Lung (tissue), 12 donors: ENCODE results near the gene DCLK1. TPM values are rescaled to one million over a fixed set of nuclear protein-coding genes. Genes with fewer than 3 reads are reported as not detected.

Experiments
- ATAC-seq: fragments of 200-7000 bp; cut with Tn5 transposase; one replicate; pipeline ENCODE4 v1.9.1; 2020; ENCODE audit warnings: moderate number of reproducible peaks; ENCODE audit not compliant: insufficient read depth, low FRiP score
- DNase-seq, 3 donors: peaks; one replicate each; pipeline ENCODE4 v3.0.0-alpha.2; 2013 to 2017
- H3K27ac ChIP-seq, 2 donors: one replicate each; pipeline ENCODE4 v1.5.1; 2013; ENCODE audit warnings: mild to moderate bottlenecking in 2 of 2, moderate library complexity in 2 of 2, control low read depth in 1 of 2, inconsistent platforms in 1 of 2, low read depth in 1 of 2, low read length in 1 of 2
- H3K27me3 ChIP-seq, 3 donors: one replicate each; pipeline ENCODE4 v1.5.1; 2013; ENCODE audit warnings: low read length in 2 of 3; ENCODE audit not compliant: control insufficient read depth in 3 of 3, insufficient read depth in 3 of 3
- H3K36me3 ChIP-seq, 4 donors: one replicate each; pipeline ENCODE4 v1.5.1; 2013; ENCODE audit warnings: low read length in 4 of 4, mild to moderate bottlenecking in 1 of 4, moderate library complexity in 1 of 4; ENCODE audit not compliant: control insufficient read depth in 4 of 4, insufficient read depth in 4 of 4
- H3K4me1 ChIP-seq, 5 donors: one replicate each; pipeline ENCODE4 v1.5.1; 2013; ENCODE audit warnings: low read length in 5 of 5, mild to moderate bottlenecking in 2 of 5, moderate library complexity in 1 of 5; ENCODE audit not compliant: control insufficient read depth in 5 of 5, insufficient read depth in 5 of 5
- H3K4me3 ChIP-seq: one replicate; pipeline ENCODE4 v1.5.1; 2013; ENCODE audit warnings: mild to moderate bottlenecking, control low read depth, moderate library complexity
- H3K9ac ChIP-seq, 2 donors: one replicate each; pipeline ENCODE4 v1.5.1; 2013; ENCODE audit warnings: low read length in 2 of 2, control low read depth in 1 of 2; ENCODE audit not compliant: insufficient read depth in 1 of 2
- H3K9me3 ChIP-seq, 4 donors: one replicate each; pipeline ENCODE4 v1.5.1; 2013; ENCODE audit warnings: low read length in 3 of 4, mild to moderate bottlenecking in 1 of 4, moderate library complexity in 1 of 4; ENCODE audit not compliant: control insufficient read depth in 4 of 4, insufficient read depth in 3 of 4
- WGBS, 2 donors: extraction: QIAGEN DNeasy Blood & Tissue Kit; methylation state at CpG; one replicate each; pipeline ENCODE4 v1.1.7; 2013; 5-methylcytosine and 5-hydroxymethylcytosine counted together
- polyA plus RNA-seq, 2 donors: library from polyadenylated mRNA; stranded (reverse); fragments of 200-250 nt; gene quantifications; one replicate each; pipeline ENCODE4 v1.2.1, GENCODE V29; 2013
- total RNA-seq, 2 donors: library from RNA; depleted of rRNA in 1 of 2; stranded (reverse); fragments of >200 nt in 1 of 2; gene quantifications; one replicate each; pipeline ENCODE4 v1.2.1, GENCODE V29; 2014 to 2021
- TF ChIP-seq, protein P1 (sequence below): IDR thresholded peaks from 2 replicates; pipeline ENCODE4 v1.5.1; 2012; ENCODE audit warnings: mild to moderate bottlenecking; ENCODE audit errors: control extremely low read depth, extremely low read depth
- donor health status: control.
- donor health status: control.
- donor health status: Bipolar disorder and iron deficiency.
- donor health status: healthy.
- donor health status: DM: yes; HTN: yes; CAD: no.

Gene DCLK1
- total and polyA plus RNA-seq, 4 donors: 1.2 to 23.5 (median 7.0) TPM

DNA sequence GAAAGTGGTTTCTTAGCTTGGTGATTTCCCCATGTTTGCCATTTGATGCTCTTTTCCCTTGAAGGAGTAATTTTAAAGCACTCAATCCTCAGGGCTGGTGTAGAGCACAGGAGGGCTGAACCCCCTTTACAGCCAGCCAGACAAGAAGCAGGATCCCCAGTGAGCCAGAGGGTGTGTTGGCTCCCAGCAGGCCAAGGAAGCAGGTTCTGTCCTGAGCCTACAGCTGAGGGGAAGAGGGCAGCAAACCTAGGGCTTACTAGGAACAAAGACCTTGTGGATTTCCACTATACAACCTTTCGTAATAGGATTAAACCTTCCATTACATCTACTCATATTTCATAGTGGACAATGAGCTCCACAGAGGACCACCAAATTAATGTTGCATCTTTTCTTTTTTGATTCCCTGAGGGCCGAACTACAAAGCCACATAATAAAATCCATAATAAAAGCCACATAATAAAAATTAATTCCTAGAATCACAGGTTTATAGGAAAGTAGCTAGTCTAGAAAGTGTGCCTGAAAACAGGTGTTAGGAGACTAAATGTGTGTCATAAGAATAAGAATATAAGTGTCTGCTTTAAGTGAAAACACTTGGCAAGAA lies 300.2 kb downstream of the DCLK1 start:
- Histone ChIP-seq H3K36me3 (no peaks in the 10 kb centered on the region), H3K27me3 (no peaks in the 10 kb centered on the region), H3K9ac (no peak overlapping the region), H3K27ac (no peak overlapping the region), H3K4me3 (no peak overlapping the region), H3K9me3 (no peaks in the 10 kb centered on the region), H3K4me1 (peaks cover 0 to 3% (median 0%) of the 10 kb centered on the region in 5 donors)
- 94% methylated on average over 2 of the region's 2 CpGs for WGBS, 2 donors
- TF ChIP-seq, protein P1, sequence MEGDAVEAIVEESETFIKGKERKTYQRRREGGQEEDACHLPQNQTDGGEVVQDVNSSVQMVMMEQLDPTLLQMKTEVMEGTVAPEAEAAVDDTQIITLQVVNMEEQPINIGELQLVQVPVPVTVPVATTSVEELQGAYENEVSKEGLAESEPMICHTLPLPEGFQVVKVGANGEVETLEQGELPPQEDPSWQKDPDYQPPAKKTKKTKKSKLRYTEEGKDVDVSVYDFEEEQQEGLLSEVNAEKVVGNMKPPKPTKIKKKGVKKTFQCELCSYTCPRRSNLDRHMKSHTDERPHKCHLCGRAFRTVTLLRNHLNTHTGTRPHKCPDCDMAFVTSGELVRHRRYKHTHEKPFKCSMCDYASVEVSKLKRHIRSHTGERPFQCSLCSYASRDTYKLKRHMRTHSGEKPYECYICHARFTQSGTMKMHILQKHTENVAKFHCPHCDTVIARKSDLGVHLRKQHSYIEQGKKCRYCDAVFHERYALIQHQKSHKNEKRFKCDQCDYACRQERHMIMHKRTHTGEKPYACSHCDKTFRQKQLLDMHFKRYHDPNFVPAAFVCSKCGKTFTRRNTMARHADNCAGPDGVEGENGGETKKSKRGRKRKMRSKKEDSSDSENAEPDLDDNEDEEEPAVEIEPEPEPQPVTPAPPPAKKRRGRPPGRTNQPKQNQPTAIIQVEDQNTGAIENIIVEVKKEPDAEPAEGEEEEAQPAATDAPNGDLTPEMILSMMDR: no peak
- DNase-seq (no peak), ATAC-seq (no peak)

DNA sequence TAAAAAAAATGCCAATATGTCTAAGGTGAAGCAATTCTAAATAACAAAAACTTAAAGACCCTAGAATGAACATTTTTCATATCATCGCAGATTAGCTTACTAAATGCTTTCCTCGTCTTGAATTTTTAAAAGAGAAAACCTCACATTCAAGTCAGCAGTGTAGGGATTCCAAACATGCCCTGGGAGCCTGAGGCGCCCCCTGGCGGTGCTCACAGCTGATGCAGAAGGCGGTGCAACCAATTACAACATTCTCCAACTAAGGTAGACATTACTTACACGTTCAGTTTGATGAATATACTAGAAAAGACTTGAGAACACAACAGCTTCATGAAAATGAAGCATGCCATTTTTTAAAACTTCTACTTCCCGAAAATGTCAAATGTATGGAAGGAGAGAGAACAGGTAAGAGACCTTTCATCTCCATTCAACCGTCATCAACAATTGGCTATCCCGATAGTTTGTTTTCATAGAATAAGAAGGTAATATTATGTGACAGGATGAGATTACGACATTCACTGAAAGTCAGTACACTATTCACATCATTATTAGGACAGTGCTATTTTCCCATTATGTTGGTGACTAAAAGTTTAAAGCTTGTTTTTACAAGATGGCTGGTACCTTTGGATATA lies 304.4 kb downstream of the DCLK1 start:
- ATAC-seq: no peak
- no peaks in the 10 kb centered on the region for H3K27me3 ChIP-seq
- WGBS, 2 donors: 70 to 71% methylated on average over 10 of the region's 10 CpGs
- H3K36me3 ChIP-seq: no peaks in the 10 kb centered on the region
- no peak overlapping the region for H3K9ac ChIP-seq
- no peak for DNase-seq
- TF ChIP-seq, protein P1: no peak
- no peaks in the 10 kb centered on the region for H3K9me3 ChIP-seq
- no peak overlapping the region for H3K27ac ChIP-seq
- H3K4me3 ChIP-seq: no peak overlapping the region
- no peaks in the 10 kb centered on the region for H3K4me1 ChIP-seq

DNA sequence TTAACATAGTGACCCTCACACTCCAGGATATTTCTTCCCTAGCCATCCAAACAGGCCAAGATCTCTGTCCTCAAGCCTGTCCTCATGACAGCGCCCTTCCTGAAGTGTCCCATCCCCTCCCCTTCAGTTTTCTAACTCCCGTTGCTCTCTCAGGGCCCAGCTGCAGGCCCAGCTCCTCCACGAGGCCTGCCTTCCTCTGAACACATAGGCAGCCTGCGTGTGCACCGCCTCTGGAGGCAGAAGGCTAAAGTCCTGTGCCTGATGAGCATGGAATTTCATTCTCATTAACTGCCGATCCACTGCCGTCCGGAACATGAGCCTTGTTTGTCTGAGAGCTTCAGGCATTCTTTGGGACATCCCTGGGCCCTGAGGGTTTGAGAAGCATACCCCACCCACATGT lies 306.4 kb downstream of the DCLK1 start:
- ATAC-seq: no peak
- Histone ChIP-seq H3K36me3 (no peaks in the 10 kb centered on the region), H3K9ac (no peak overlapping the region), H3K27me3 (no peaks in the 10 kb centered on the region), H3K27ac (no peak overlapping the region), H3K9me3 (no peaks in the 10 kb centered on the region), H3K4me1 (no peaks in the 10 kb centered on the region), H3K4me3 (no peak overlapping the region)
- WGBS, 2 donors: 88 to 90% methylated on average over 8 of the region's 8 CpGs
- TF ChIP-seq, protein P1: no peak
- DNase-seq: no peak
